Heart left ventricle (tissue), 13 donors: ENCODE measurements around the gene EARS2.

Source experiments
- CTCF ChIP-seq, 12 donors: fragments of 200-600 bp; sonication (generic) in 4 of 12; IDR thresholded peaks; one replicate each; pipeline versions ENCODE4 v1.5.0 to v1.8.0; 2018 to 2022; ENCODE audit warnings: antibody characterized with exemption in 12 of 12, mild to moderate bottlenecking in 5 of 12
- POLR2A ChIP-seq, 2 donors: fragments of 450-650 bp; IDR thresholded peaks; one replicate each; pipeline ENCODE4 v1.6.1; 2017; ENCODE audit warnings: antibody characterized with exemption in 2 of 2, mild to moderate bottlenecking in 2 of 2, moderate library complexity in 2 of 2
- donor health status: ischemic (EF 13 %, LVEDD 7.1; RV severe dilation, severe dysfunction).
- donor health status: DM: no; HTN: yes; CAD: no.
- donor health status: DM: no; HTN: no; CAD: no.
- donor health status: ischemic (EF 25% LVEDD 6.9; RV normal size, moderate dysfunction).
- donor health status: ischemic (EF 25% LVEDD 5.7; RV mildly dilated, moderate dysfunction).
- donor health status: ischemic (EF 35%, LVEDD 5.7; RV mildly dilated, moderate dysfunction).
- donor health status: nonischemic (EF 11% LVEDD 7.7; RV severe dilation, severe dysfunction).
- donor health status: DM: yes; HTN: yes; CAD: no.
- donor health status: PGD.
- donor health status: ischemic (EF 29% LVEDD 5.4; RV normal size, mild dysfunction).
- donor health status: nonischemic (EF 23%, LVEDD 6.1; RV moderate dilation, normal function).

GRCh38 chr16:23504453-23505179 is 52.5 kb downstream of the EARS2 start:
- TF ChIP-seq CTCF (IDR thresholded peaks at IDR 0.05) (no peak), POLR2A (IDR thresholded peaks at IDR 0.05) (no peak)
